Renal pelvis (tissue), 4 donors: Measurements from ENCODE around the gene AJM1. TPM values are rescaled to one million over a fixed set of nuclear protein-coding genes. Genes with fewer than 3 reads are reported as not detected.
"Not testable (repeated sequence)": the region's sequence is repeated elsewhere in the genome, so short reads cannot be mapped to it uniquely, and the experiment has no call there.

ENCODE experiments used
- DNase-seq: peaks from one replicate; pipeline ENCODE4 v3.0.0-alpha.2; 2013
- polyA plus RNA-seq, 3 donors: library from polyadenylated mRNA; unstranded; fragments of 120-200 nt; gene quantifications; one replicate each; pipeline ENCODE4 v1.2.1, GENCODE V29; 2013; ENCODE audit not compliant: insufficient read length in 3 of 3

Gene AJM1
- polyA plus RNA-seq, 3 donors: 1.5 to 1.7 (median 1.6) TPM

- DNase-seq: no peak
These were observed 12.9 kb upstream of the AJM1 start for GRCh38 chr9:136829412-136829811.

- DNase-seq: no peak
These were observed 12.0 kb upstream of the AJM1 start for GRCh38 chr9:136829981-136830885.

- no peak for DNase-seq
These were observed 11.1 kb upstream of the AJM1 start for GRCh38 chr9:136831002-136831719.

- DNase-seq: no peak
These were observed 10.6 kb upstream of the AJM1 start for GRCh38 chr9:136831720-136832104.

- no peak for DNase-seq
These were observed 9.7 kb upstream of the AJM1 start for GRCh38 chr9:136832581-136832980.

GRCh38 chr9:136833381-136834048 lies 8.8 kb upstream of the AJM1 start:
- DNase-seq: not testable (repeated sequence)

GRCh38 chr9:136835162-136835931 lies 6.9 kb upstream of the AJM1 start:
- no peak for DNase-seq

GRCh38 chr9:136835932-136836904 lies 6.1 kb upstream of the AJM1 start:
- DNase-seq: no peak

- no peak for DNase-seq
These were observed 5.0 kb upstream of the AJM1 start for GRCh38 chr9:136837146-136837855.

GRCh38 chr9:136837856-136838277 lies 4.4 kb upstream of the AJM1 start:
- not testable (repeated sequence) for DNase-seq

- no peak for DNase-seq
These were observed 3.7 kb upstream of the AJM1 start for GRCh38 chr9:136838314-136839228.

GRCh38 chr9:136839229-136840139 lies 2.8 kb upstream of the AJM1 start:
- DNase-seq: no peak

GRCh38 chr9:136840140-136840876 lies 2.0 kb upstream of the AJM1 start:
- no peak for DNase-seq

GRCh38 chr9:136840877-136841645 lies 1.2 kb upstream of the AJM1 start:
- DNase-seq: no peak

GRCh38 chr9:136841646-136842379 lies 465 bp upstream of the AJM1 start:
- DNase-seq: not testable (repeated sequence)
